Activated naive CD4-positive, alpha-beta T cell treated with anti-CD3 and anti-CD28 coated beads for 36 hours (primary cell): Measurements from ENCODE around the gene GADD45GIP1. TPM values are rescaled to one million over a fixed set of nuclear protein-coding genes. Genes with fewer than 3 reads are reported as not detected.
"Not testable (repeated sequence)": the region's sequence is repeated elsewhere in the genome, so short reads cannot be mapped to it uniquely, and the experiment has no call there.

ENCODE experiments used
- CTCF ChIA-PET: fragments of 350-600 bp; sonication (Branson Sonifier 250); formaldehyde crosslinking; loops from one replicate; lab custom pipeline; 2021; ENCODE audit warnings: antibody characterized with exemption; lab: Charles Lee
- DNase-seq: peaks from one replicate; pipeline ENCODE4 v3.0.0-alpha.2; 2020
- H3K27ac Mint-ChIP-seq: one replicate; pipeline ENCODE4 v1.8.0; 2021; ENCODE audit warnings: mild to moderate bottlenecking, mixed read lengths
- H3K27me3 Mint-ChIP-seq: one replicate; pipeline ENCODE4 v1.8.0; 2021; ENCODE audit warnings: low read depth, mixed read lengths
- H3K36me3 Mint-ChIP-seq: one replicate; pipeline ENCODE4 v1.8.0; 2021; ENCODE audit warnings: low read depth, mixed read lengths
- H3K4me1 Mint-ChIP-seq: one replicate; pipeline ENCODE4 v1.8.0; 2021; ENCODE audit warnings: low read depth, mixed read lengths
- H3K4me3 Mint-ChIP-seq: one replicate; pipeline ENCODE4 v1.8.0; 2021; ENCODE audit warnings: mild to moderate bottlenecking, moderate library complexity, mixed read lengths
- H3K9me3 Mint-ChIP-seq: one replicate; pipeline ENCODE4 v1.8.0; 2021; ENCODE audit warnings: mixed read lengths
- intact Hi-C: fragments of 100-400 bp; cut with micrococcal nuclease; formaldehyde crosslinking; loops from one replicate; pipeline ENCODE4 v1.15.1; 2023
- total RNA-seq, 2 experiments: library from RNA; stranded (reverse); gene quantifications; one replicate each; pipeline ENCODE4 v1.2.3, GENCODE V29; 2021

The GADD45GIP1 gene
- total RNA-seq, 2 experiments from 2014 or later: 27.4 to 28.6 TPM

DNA sequence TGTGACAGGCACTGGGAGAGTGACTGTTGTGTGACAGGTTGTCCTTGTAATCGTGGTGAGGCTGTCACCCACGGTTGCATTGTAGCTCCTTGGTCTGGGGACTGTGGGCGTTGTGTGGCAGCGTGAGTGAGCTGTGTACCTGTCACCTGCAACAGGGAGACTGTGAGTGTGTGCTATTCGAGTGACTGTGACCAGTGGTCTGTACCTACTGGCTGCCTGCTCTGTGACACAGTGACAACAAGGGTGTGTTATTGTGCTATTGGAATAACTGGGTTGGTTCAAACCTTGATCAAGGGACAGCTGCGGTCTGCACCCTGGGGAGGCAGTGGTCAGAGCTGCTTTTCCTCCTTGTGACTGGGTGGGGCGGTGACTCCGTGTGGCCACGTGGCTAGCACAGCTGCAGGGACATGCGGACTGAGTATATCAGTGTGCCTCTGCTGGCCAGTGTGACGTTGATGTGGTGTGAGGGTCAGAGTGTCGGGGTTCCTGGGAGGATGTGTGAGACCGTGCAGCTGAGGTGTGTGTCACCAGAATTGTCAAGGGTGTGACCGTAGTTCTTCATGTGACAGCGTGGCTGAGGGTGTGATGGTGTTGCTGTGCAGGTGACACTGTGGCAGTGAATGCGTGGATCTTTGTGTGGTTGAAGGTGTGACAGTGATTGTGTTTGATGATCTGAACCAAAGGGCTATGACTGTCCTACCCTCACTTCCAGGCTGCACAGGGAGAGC lies 28.2 kb upstream of the GADD45GIP1 start:
- DNase-seq: no peak
- intact Hi-C loops: no loop called here
- Mint-ChIP-seq H3K27ac (no peak overlapping the region), H3K9me3 (no peaks in the 10 kb centered on the region), H3K4me1 (no peaks in the 10 kb centered on the region), H3K4me3 (no peak overlapping the region), H3K27me3 (no peaks in the 10 kb centered on the region), H3K36me3 (no peaks in the 10 kb centered on the region)
- CTCF ChIA-PET: interaction anchor here (0.9 to 5.3 kb wide), 8 partner anchors 9 to 119 kb away, joined by 3 to 53 read pairs (median 4); no protein-coding TSS in a partner anchor

DNA sequence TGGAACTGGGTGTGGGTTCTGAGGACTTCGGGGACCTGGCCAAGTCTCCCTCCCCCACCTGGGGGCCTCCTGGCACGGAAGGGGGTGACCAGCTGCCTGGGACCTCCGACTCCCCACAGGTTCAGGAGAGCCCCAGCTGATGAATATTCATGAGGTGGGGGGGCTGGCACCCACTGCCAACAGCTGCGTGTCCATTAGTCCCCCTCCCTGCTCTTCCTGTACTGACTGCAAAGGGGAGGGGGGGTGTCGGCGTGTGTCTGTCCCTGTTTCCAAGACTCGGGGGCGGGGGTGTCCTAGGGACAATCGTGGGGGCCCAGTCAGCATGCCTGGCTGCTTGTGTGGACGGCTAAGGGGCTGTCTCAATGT lies 27.6 kb upstream of the GADD45GIP1 start:
- no peak overlapping the region for H3K4me3 Mint-ChIP-seq
- no peaks in the 10 kb centered on the region for H3K4me1 Mint-ChIP-seq
- DNase-seq: no peak
- H3K9me3 Mint-ChIP-seq: no peaks in the 10 kb centered on the region
- CTCF ChIA-PET: interaction anchor here (1.0 to 5.3 kb wide), 6 partner anchors 19 to 110 kb away, joined by 3 to 53 read pairs (median 4); no protein-coding TSS in a partner anchor
- no peaks in the 10 kb centered on the region for H3K27me3 Mint-ChIP-seq
- intact Hi-C loops: no loop called here
- H3K36me3 Mint-ChIP-seq: no peaks in the 10 kb centered on the region
- H3K27ac Mint-ChIP-seq: no peak overlapping the region

DNA sequence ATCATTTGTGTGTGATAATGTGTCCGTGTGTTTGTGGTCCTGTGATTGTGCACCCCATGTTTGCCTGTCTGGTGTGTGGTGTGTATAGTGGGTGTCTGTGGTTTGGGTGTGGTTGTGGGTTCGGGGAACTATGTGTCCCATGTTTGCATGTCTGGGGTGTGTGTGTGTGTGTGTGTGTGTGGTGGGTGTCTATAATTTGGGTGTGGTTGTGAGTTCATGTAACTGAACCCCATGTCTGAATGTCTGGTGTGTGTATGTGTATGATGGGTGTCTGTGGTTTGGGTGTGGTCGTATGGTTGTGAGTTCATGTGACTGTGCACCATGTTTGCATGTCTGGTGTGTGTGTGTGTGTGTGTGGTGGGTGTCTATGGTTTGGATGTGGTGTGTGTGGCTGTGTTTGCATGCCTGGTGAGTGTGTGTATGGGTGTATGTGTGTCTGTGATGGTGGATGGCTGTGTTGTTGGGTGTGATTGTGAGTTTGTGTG lies 27.2 kb upstream of the GADD45GIP1 start:
- intact Hi-C loops: no loop called here
- Mint-ChIP-seq H3K27me3 (no peaks in the 10 kb centered on the region), H3K9me3 (no peaks in the 10 kb centered on the region), H3K4me3 (no peak overlapping the region), H3K4me1 (no peaks in the 10 kb centered on the region), H3K36me3 (no peaks in the 10 kb centered on the region), H3K27ac (no peak overlapping the region)
- CTCF ChIA-PET: interaction anchor here (0.6 to 5.3 kb wide), 8 partner anchors 16 to 746 kb away, joined by 3 to 53 read pairs (median 4); no protein-coding TSS in a partner anchor
- DNase-seq: no peak

DNA sequence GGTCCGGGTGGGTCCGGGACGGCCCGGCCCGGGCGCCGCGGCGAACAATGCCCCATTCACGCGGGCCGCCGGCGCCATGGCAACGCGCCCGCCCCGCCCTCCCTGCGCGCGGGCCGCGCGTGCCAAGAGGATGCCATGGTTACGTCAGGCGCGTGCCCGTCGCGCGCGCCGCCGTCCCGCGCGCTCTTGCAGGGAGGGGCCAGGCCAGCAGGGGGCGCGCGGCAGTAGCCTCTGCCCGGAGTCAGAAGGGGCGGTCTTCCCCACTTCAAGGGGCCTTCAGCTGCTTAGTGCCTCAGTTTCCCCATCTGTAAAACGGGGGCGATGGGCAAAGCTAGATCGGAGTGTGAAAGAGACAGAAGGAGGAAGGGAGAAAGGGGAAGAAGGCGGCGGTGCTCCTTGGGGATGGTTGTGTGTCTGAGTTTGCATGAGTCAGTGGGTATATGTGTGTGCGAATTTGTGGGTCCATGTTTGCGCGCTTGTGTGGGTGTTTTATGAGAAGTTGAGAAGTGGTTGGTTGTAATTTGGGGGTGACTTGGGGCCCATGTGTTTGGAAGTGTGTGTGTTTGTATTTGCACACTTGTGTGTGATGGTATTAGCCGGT lies 26.6 kb upstream of the GADD45GIP1 start:
- Mint-ChIP-seq H3K9me3 (no peaks in the 10 kb centered on the region), H3K27ac (no peak overlapping the region), H3K4me1 (no peaks in the 10 kb centered on the region), H3K4me3 (no peak overlapping the region), H3K27me3 (no peaks in the 10 kb centered on the region), H3K36me3 (no peaks in the 10 kb centered on the region)
- intact Hi-C loops: loop anchor here (1.0 to 2.0 kb wide), 3 partner anchors 47 to 78 kb away; no protein-coding TSS in a partner anchor
- CTCF ChIA-PET: interaction anchor here (0.6 to 5.3 kb wide), 7 partner anchors 16 to 746 kb away, joined by 3 to 53 read pairs (median 4); no protein-coding TSS in a partner anchor
- DNase-seq: peak; percentile 81

DNA sequence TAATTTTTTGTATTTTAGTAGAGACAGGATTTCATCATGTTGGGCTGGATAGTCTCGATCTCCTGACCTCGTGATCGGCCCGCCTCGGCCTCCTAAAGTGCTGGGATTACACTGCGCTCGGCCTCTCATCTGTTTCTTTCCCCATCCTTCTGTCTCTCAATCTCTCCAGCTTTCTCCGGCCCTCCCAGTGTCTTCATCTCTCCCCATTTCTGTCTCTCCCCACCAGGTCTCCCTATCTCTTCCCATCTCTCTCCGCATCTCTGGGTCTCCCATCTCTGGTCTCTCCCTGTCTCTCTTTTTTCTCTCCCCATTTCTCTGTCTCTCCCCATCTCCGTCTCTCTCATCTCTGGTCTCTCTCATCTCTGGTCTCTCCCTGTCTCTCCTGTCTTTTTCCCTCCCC lies 26.1 kb upstream of the GADD45GIP1 start:
- H3K36me3 Mint-ChIP-seq: no peaks in the 10 kb centered on the region
- H3K9me3 Mint-ChIP-seq: no peaks in the 10 kb centered on the region
- H3K4me3 Mint-ChIP-seq: no peak overlapping the region
- peaks cover 3% of the 10 kb centered on the region for H3K27me3 Mint-ChIP-seq
- no peaks in the 10 kb centered on the region for H3K4me1 Mint-ChIP-seq
- no peak overlapping the region for H3K27ac Mint-ChIP-seq
- CTCF ChIA-PET: interaction anchor here (0.9 to 5.3 kb wide), 8 partner anchors 15 to 116 kb away, joined by 3 to 53 read pairs (median 4); no protein-coding TSS in a partner anchor
- intact Hi-C loops: loop anchor here (1.0 to 2.0 kb wide), 3 partner anchors 48 to 78 kb away; no protein-coding TSS in a partner anchor
- DNase-seq: no peak

DNA sequence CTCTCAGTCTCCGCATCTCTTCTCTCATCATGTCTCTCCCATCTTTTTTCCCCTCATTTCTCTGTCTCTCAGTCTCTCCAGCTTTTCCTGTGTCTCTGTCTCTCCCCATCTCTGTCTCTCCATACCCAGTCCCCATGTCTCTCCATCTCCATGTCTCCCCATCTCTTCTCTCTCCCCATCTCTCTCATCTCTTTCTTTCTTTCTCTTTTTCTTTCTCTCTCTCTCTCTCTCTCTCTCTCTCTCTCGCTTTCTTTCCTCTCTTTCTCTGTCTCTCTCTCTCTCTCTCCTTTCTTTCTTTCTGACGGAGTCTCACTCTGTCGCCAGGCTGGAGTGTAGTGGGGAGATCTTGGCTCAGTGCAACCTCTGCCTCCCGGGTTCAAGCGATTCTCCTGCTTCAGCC lies 25.6 kb upstream of the GADD45GIP1 start:
- no peaks in the 10 kb centered on the region for H3K4me1 Mint-ChIP-seq
- DNase-seq: no peak
- intact Hi-C loops: loop anchor here (1.0 to 2.0 kb wide), 3 partner anchors 48 to 79 kb away; no protein-coding TSS in a partner anchor
- H3K27ac Mint-ChIP-seq: no peak overlapping the region
- peaks cover 7% of the 10 kb centered on the region for H3K27me3 Mint-ChIP-seq
- no peaks in the 10 kb centered on the region for H3K9me3 Mint-ChIP-seq
- no peaks in the 10 kb centered on the region for H3K36me3 Mint-ChIP-seq
- H3K4me3 Mint-ChIP-seq: no peak overlapping the region
- CTCF ChIA-PET: interaction anchor here (0.9 to 5.3 kb wide), 7 partner anchors 15 to 117 kb away, joined by 3 to 53 read pairs (median 4); no protein-coding TSS in a partner anchor

DNA sequence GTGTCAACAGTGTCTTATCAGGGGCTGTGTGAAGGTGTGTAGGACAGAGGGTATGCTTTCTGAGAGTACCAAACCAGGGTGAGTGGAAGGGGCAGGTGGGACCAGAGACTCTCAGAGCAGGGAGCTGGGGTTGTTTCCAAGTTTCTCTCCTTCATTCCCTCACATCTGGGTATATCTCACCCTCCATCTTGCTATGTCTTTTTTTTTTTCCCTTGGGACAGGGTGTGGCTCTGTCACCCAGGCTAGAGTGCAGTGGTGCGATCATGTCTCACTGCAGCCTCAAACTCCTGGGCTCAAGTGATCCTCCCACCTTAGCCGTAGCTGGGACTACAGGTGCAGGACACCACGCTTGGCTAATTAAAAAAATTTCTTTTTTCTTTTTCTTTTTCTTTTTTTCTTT lies 23.0 kb upstream of the GADD45GIP1 start:
- no peaks in the 10 kb centered on the region for H3K4me1 Mint-ChIP-seq
- CTCF ChIA-PET: interaction anchor here (0.9 to 8.9 kb wide), 6 partner anchors 15 to 115 kb away, joined by 3 to 110 read pairs (median 42); no protein-coding TSS in a partner anchor
- H3K9me3 Mint-ChIP-seq: no peaks in the 10 kb centered on the region
- no peak overlapping the region for H3K27ac Mint-ChIP-seq
- intact Hi-C loops: loop anchor here (2.0 to 5.0 kb wide), 2 partner anchors 283 to 452 kb away; no protein-coding TSS in a partner anchor
- no peak for DNase-seq
- peaks cover 10% of the 10 kb centered on the region for H3K27me3 Mint-ChIP-seq
- H3K36me3 Mint-ChIP-seq: no peaks in the 10 kb centered on the region
- no peak overlapping the region for H3K4me3 Mint-ChIP-seq

DNA sequence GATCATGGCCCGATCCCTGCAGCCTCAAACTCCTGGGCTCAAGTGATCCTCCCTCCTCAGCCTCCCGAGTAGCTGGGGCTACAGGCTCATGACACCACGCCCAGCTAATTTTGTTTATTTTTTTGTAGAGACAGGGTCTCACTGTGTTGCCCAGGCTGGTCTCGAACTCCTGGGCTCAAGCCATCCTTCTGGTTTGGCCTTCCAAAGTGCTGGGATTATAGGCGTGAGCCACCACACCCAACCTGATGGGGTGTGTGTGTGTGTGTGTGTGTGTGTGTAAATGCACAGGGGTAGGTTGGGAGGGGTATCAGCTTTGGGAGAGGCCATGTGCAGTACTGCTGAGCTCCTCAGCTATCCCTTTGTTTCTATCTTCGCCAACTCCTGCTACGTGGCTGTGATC lies 19.1 kb upstream of the GADD45GIP1 start:
- H3K27me3 Mint-ChIP-seq, H3K9me3 Mint-ChIP-seq, H3K4me3 Mint-ChIP-seq, H3K27ac Mint-ChIP-seq, H3K4me1 Mint-ChIP-seq, H3K36me3 Mint-ChIP-seq, DNase-seq: not testable (repeated sequence)
- intact Hi-C loops: loop anchor here (5.0 kb wide), 1 partner anchor 456 kb away; no protein-coding TSS in a partner anchor
- CTCF ChIA-PET: interaction anchor here (0.8 to 8.9 kb wide), 12 partner anchors 9 to 119 kb away, joined by 3 to 110 read pairs (median 16); no protein-coding TSS in a partner anchor

DNA sequence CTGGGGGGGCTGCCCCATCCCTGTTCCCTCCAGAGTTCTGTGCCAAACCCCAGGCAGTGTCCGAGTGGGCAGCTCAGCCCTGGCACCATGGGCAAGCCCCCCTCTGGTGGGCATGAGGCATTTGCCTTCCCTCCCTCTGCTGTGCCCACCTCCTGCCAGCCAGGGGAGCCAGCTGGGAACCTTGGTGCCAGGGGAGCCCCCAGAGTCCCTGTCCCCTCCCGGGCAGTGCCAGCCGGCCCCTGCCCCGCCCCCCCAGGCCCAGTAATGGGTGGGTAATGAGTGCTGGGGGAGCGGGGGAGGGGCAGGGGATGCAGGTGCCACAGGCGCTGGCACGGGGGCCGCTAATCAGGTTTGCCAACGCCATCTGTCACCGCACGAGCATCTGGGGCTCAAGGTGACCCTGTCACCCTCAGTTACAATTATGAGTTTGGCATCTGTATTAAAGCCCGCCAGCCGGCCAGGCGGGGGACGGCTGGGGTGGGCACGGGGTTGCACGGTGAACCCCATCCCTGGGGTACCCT lies 18.3 kb upstream of the GADD45GIP1 start:
- Mint-ChIP-seq H3K27me3 (peaks cover 10% of the 10 kb centered on the region), H3K4me3 (no peak overlapping the region), H3K27ac (no peak overlapping the region), H3K9me3 (no peaks in the 10 kb centered on the region), H3K36me3 (no peaks in the 10 kb centered on the region), H3K4me1 (peaks cover 5% of the 10 kb centered on the region)
- intact Hi-C loops: loop anchor here (5.0 kb wide), 1 partner anchor 457 kb away; no protein-coding TSS in a partner anchor
- no peak for DNase-seq
- CTCF ChIA-PET: interaction anchor here (0.8 to 8.9 kb wide), 5 partner anchors 10 to 120 kb away, joined by 5 to 110 read pairs (median 76); no protein-coding TSS in a partner anchor

DNA sequence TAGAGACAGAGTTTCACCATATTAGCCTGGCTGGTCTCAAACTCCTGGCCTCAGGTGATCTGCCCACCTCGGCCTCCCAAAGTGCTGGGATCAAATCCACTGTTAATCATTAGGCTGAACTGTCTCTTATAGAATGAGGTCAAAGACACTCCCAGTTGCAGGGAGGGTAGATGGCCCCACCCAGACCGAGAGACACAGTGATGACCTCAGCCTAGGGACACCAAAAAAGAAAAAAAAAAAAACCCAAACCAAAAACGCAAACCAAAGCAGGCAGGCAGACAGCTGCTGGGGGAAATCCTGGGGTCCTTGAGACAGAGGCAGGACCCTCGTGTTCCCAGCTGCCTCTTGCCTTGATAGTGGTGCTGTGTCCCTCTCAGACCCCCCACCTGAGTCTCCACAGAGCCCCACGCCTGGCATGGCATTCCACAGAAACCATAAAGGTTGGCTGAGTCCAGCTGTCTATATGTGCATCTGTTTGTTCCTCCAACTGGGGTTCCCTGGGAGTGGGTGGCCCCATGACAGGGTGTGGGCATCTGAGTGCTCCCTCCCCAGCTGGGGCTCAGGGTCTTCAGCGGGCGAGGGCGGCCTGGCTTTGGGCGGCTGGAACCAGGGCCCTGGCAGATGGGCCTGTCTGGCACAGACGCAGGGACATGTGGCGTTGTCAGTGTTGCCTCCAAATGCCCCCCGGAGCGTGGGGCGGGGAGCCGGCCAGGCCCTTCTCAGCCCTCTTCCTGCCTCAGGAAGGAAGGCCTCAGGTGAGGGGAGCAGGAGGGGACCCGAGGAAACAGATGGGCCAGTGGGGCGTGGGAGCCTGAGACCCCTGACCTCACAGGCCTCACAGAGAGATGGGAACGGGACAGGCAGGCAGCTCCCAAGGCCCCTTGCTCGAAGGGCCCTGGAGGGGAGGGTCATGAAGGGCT lies 17.5 kb upstream of the GADD45GIP1 start:
- H3K27ac Mint-ChIP-seq: no peak overlapping the region
- intact Hi-C loops: loop anchor here (5.0 kb wide), 1 partner anchor 458 kb away; no protein-coding TSS in a partner anchor
- peaks cover 8% of the 10 kb centered on the region for H3K4me1 Mint-ChIP-seq
- H3K27me3 Mint-ChIP-seq: peaks cover 10% of the 10 kb centered on the region
- no peaks in the 10 kb centered on the region for H3K9me3 Mint-ChIP-seq
- H3K36me3 Mint-ChIP-seq: no peaks in the 10 kb centered on the region
- CTCF ChIA-PET: interaction anchor here (0.7 to 8.9 kb wide), 7 partner anchors 10 to 1410 kb away, joined by 3 to 110 read pairs (median 11); no protein-coding TSS in a partner anchor
- H3K4me3 Mint-ChIP-seq: no peak overlapping the region
- DNase-seq: no peak

DNA sequence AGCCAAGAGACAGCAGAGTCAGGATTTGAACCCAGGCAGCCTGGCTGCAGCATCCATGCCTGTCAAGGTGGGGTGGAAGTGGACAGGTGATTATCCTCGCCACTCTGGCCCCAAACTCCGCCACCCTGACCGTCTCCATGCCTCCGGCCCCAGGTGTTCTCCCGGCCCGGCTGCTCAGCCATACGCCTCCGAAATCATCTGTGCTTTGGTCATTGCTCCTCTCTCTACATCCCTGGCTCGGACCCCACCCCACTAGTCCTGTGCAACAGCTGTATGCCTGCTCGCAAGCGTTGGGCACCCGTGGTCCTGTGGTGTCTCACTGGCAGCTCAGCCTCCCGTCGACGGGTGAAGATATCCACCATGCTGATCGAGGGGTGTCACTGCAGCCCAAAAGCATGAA lies 16.2 kb upstream of the GADD45GIP1 start:
- H3K27me3 Mint-ChIP-seq: peaks cover 9% of the 10 kb centered on the region
- H3K9me3 Mint-ChIP-seq: no peaks in the 10 kb centered on the region
- no peak overlapping the region for H3K27ac Mint-ChIP-seq
- no peaks in the 10 kb centered on the region for H3K36me3 Mint-ChIP-seq
- CTCF ChIA-PET: interaction anchor here (0.6 to 8.9 kb wide), 4 partner anchors 8 to 567 kb away, joined by 3 to 76 read pairs (median 7); no protein-coding TSS in a partner anchor
- no peak overlapping the region for H3K4me3 Mint-ChIP-seq
- DNase-seq: no peak
- intact Hi-C loops: no loop called here
- H3K4me1 Mint-ChIP-seq: peaks cover 8% of the 10 kb centered on the region
